Mesothelial cell of epicardium (in vitro differentiated cells): ENCODE data around the gene PLCG1. TPM values are rescaled to one million over a fixed set of nuclear protein-coding genes. Genes with fewer than 3 reads are reported as not detected.

ENCODE experiments used
- DNase-seq, 2 experiments: peaks; one replicate each; pipeline ENCODE4 v3.0.0; 2021; ENCODE audit warnings: low spot score in 2 of 2; ENCODE audit not compliant: unreplicated experiment in 2 of 2
- H3K27ac Mint-ChIP-seq: 2 replicates; pipeline ENCODE4 v1.8.0; 2021; ENCODE audit warnings: mixed read lengths
- H3K27me3 Mint-ChIP-seq: 2 replicates; pipeline ENCODE4 v1.8.0; 2021; ENCODE audit warnings: low read depth, mixed read lengths
- H3K36me3 Mint-ChIP-seq: 2 replicates; pipeline ENCODE4 v1.8.0; 2021; ENCODE audit warnings: mixed read lengths
- H3K4me1 Mint-ChIP-seq: 2 replicates; pipeline ENCODE4 v1.8.0; 2021; ENCODE audit warnings: mixed read lengths
- H3K4me3 Mint-ChIP-seq: 2 replicates; pipeline ENCODE4 v1.8.0; 2021; ENCODE audit warnings: mild to moderate bottlenecking, moderate library complexity, mixed read lengths
- H3K9me3 Mint-ChIP-seq: 2 replicates; pipeline ENCODE4 v1.8.0; 2021; ENCODE audit warnings: mixed read lengths
- CTCF ChIP-seq: fragments of 200-600 bp; sonication (generic); IDR thresholded peaks from one replicate; pipeline ENCODE4 v1.5.0; 2021; ENCODE audit warnings: antibody characterized with exemption; ENCODE audit not compliant: unreplicated experiment
- total RNA-seq: library from RNA; stranded (reverse); gene quantifications from 3 replicates; pipeline ENCODE4 v1.2.1, GENCODE V29; 2021

The PLCG1 gene
- 286 to 307 TPM (median 301 TPM) in 3 replicates for total RNA-seq

DNA sequence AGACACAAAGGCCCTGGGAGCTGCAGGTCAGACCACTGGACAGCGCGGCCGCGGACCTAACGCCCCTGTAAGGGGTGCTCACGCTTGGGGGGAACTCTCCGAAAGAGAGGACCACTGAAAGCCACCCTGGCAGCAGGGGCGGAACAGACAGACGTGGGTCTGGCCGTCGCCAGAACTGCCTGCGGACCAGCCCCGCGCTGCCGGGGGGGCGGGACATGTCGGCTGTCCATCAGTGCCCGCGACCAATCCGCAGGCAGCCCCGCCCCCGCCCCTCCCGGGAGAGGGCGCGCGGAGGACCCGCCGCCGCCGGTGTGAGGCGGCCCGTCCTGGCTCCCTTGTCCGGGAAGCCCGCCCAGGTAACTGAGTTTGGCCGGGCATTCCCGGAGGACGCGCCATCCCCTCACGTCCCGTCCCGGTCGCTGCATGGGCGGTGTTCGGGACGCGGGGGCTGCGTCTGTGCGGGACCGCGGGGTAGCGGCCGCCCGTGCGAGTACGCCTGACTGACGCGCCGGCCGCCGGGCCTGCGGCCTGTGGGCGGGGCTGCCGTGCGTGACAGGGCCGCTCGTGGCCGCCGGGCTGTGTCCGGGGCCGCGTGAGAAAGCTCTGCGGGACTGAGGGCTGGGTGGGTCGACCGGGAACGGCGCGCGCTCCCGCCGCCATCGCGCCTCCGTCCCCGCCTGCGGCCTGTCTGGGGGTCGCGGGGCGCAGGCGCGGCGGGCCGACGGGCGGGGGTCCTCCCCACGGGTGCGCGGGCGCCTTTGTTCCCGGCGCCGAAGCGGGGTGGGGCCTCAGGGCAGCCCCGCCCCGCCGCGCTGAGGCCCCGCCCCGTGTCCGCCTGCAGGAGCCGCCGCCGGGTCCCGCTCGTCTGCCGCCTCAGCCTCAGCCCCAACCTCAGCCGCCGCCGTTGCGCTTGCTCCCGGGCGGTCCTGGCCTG is at the start of gene PLCG1:
PLCG1 (plus strand) TSS at position 864 of the 934 bp plus-strand sequence. CDS start 99 bp downstream, outside the sequence.
- H3K36me3 Mint-ChIP-seq = no peaks in the 10 kb centered on the region
- peak within 1 kb of the TSS; percentile 92 for H3K4me3 Mint-ChIP-seq
- no peak for TF ChIP-seq CTCF
- no peaks in the 10 kb centered on the region for H3K9me3 Mint-ChIP-seq
- peak; percentile 88 to 94 for DNase-seq
- H3K4me1 Mint-ChIP-seq = peaks cover 41% of the 10 kb centered on the region
- H3K27me3 Mint-ChIP-seq = no peaks in the 10 kb centered on the region
- H3K27ac Mint-ChIP-seq = peak within 1 kb of the TSS; percentile 97

DNA sequence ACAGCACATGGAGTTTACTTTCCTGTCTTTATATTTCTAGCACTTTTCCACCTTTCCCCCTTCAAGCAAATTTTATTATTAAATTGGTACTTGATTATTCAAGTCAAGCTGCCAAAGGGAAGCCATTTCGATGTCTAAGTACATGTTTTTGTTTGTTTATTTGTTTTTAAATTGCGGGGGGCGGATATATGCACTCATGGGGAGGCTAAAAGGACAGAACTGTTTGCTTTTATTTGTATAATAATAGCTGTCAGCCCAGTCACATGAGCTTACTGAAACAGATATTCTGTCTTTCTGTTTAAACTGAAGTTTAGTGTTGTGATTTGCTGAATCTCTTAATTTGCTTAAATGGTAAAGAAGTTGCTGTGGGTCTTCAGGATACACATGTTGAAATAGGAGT is 49.6 kb upstream of the PLCG1 start:
- H3K4me3 Mint-ChIP-seq = no peak overlapping the region
- TF ChIP-seq CTCF = no peak
- H3K4me1 Mint-ChIP-seq = peaks cover 26% of the 10 kb centered on the region
- H3K9me3 Mint-ChIP-seq = no peaks in the 10 kb centered on the region
- peaks cover 58% of the 10 kb centered on the region for H3K36me3 Mint-ChIP-seq
- H3K27me3 Mint-ChIP-seq = no peaks in the 10 kb centered on the region
- no peak for DNase-seq
- no peak overlapping the region for H3K27ac Mint-ChIP-seq

- Mint-ChIP-seq H3K4me3 (no peak overlapping the region), H3K27me3 (no peaks in the 10 kb centered on the region), H3K27ac (no peak overlapping the region), H3K36me3 (peaks cover 52% of the 10 kb centered on the region), H3K4me1 (peaks cover 18% of the 10 kb centered on the region), H3K9me3 (no peaks in the 10 kb centered on the region)
- no peak for TF ChIP-seq CTCF
- no peak for DNase-seq
Measured at GRCh38 chr20:41089555-41089954, 47.8 kb upstream of the PLCG1 start.

GRCh38 chr20:41091927-41092326 is 45.4 kb upstream of the PLCG1 start:
- no peak overlapping the region for H3K4me3 Mint-ChIP-seq
- no peak for DNase-seq
- no peaks in the 10 kb centered on the region for H3K27me3 Mint-ChIP-seq
- no peak for TF ChIP-seq CTCF
- H3K4me1 Mint-ChIP-seq = peaks cover 5% of the 10 kb centered on the region
- peaks cover 47% of the 10 kb centered on the region for H3K36me3 Mint-ChIP-seq
- H3K27ac Mint-ChIP-seq = no peak overlapping the region
- H3K9me3 Mint-ChIP-seq = no peaks in the 10 kb centered on the region

- no peak for TF ChIP-seq CTCF
- peaks cover 44% of the 10 kb centered on the region for H3K36me3 Mint-ChIP-seq
- H3K4me3 Mint-ChIP-seq = no peak overlapping the region
- no peaks in the 10 kb centered on the region for H3K4me1 Mint-ChIP-seq
- H3K9me3 Mint-ChIP-seq = no peaks in the 10 kb centered on the region
- no peak for DNase-seq
- H3K27me3 Mint-ChIP-seq = no peaks in the 10 kb centered on the region
- no peak overlapping the region for H3K27ac Mint-ChIP-seq
Measured at GRCh38 chr20:41094353-41095055, 42.8 kb upstream of the PLCG1 start.
